NCI-H1048 (cell line): Measurements from ENCODE around the gene PPM1N.
A peak's percentile ranks its signal among the peaks of the same experiment; 100 is the strongest.

Experiments used
- DNase-seq: peaks from one replicate; lab custom pipeline; 2025; lab: John Stamatoyannopoulos, UW

The PPM1N gene

GRCh38 chr19:45492137-45492626 is 6.1 kb upstream of the PPM1N start:
- DNase-seq = no peak

GRCh38 chr19:45492627-45493470 is 5.4 kb upstream of the PPM1N start:
- no peak for DNase-seq

- DNase-seq = no peak
Measured at GRCh38 chr19:45494261-45494916, 3.9 kb upstream of the PPM1N start.

GRCh38 chr19:45495178-45495577 is 3.1 kb upstream of the PPM1N start:
- no peak for DNase-seq

GRCh38 chr19:45496349-45496953 is 1.8 kb upstream of the PPM1N start:
- DNase-seq = no peak

GRCh38 chr19:45497791-45498190 is 452 bp upstream of the PPM1N start:
- DNase-seq = no peak

GRCh38 chr19:45499196-45500180 is 1.2 kb downstream of the PPM1N start:
- DNase-seq = peak; percentile 28

GRCh38 chr19:45500918-45501729 is 2.9 kb downstream of the PPM1N start:
- DNase-seq = no peak

- no peak for DNase-seq
Measured at GRCh38 chr19:45501730-45502014, 3.4 kb downstream of the PPM1N start.

GRCh38 chr19:45502111-45502510 is 3.9 kb downstream of the PPM1N start:
- no peak for DNase-seq

- DNase-seq = no peak
Measured at GRCh38 chr19:45503909-45504308, 5.7 kb downstream of the PPM1N start.

GRCh38 chr19:45505151-45505995 is 7.1 kb downstream of the PPM1N start:
- no peak for DNase-seq

GRCh38 chr19:45505996-45506245 is 7.7 kb downstream of the PPM1N start:
- DNase-seq = no peak

- peak; percentile 86 for DNase-seq
Measured at GRCh38 chr19:45506246-45506988, 8.2 kb downstream of the PPM1N start.

GRCh38 chr19:45506989-45507871 is 9.0 kb downstream of the PPM1N start, which contains the start of gene VASP:
TSS of gene VASP (plus strand) at chr19:45507479. CDS start at chr19:45507772, 293 bp downstream.
- peak; percentile 78 for DNase-seq

GRCh38 chr19:45507872-45508416 is 9.7 kb downstream of the PPM1N start:
- no peak for DNase-seq

- no peak for DNase-seq
Measured at GRCh38 chr19:45508417-45508860, 10.2 kb downstream of the PPM1N start.
